H1 (cell line): ENCODE measurements around the gene DDI2. TPM values are rescaled to one million over a fixed set of nuclear protein-coding genes. Genes with fewer than 3 reads are reported as not detected.

Source experiments
- EZH2 ChIP-seq: fragments of 200-600 bp; sonication (generic); IDR thresholded peaks from 2 replicates; pipeline ENCODE4 v1.7.1; 2012; ENCODE audit warnings: low read depth, mild to moderate bottlenecking, moderate library complexity, low read length, inconsistent platforms; ENCODE audit not compliant: severe bottlenecking
- JUND ChIP-seq: IDR thresholded peaks from 2 replicates; pipeline ENCODE4 v1.6.1; 2011; ENCODE audit warnings: mild to moderate bottlenecking, improper control_type of control experiment, low read length
- PHF8 ChIP-seq: fragments of 200-600 bp; sonication (generic); conservative IDR thresholded peaks from 2 replicates; pipeline ENCODE4 v1.7.1; 2012; ENCODE audit warnings: low read depth, mild to moderate bottlenecking, inconsistent platforms, low read length, moderate library complexity
- POLR2AphosphoS5 ChIP-seq: IDR thresholded peaks from 2 replicates; pipeline ENCODE4 v1.6.1; 2011; ENCODE audit warnings: low read depth, low read length
- TAF7 ChIP-seq: optimal IDR thresholded peaks from 2 replicates; pipeline ENCODE3; 2011; ENCODE audit warnings: low read depth, mild to moderate bottlenecking, inconsistent platforms, low read length, moderate library complexity, borderline replicate concordance
- polyA plus RNA-seq, 7 experiments: library from polyadenylated mRNA; depleted of rRNA in 3 of 7; stranded (reverse) in 5 of 7; unstranded in 2 of 7; fragments of >200 nt in 5 of 7; fragments of 200-250 nt in 2 of 7; gene quantifications; 1 replicate in 5 of 7; 2 replicates in 1 of 7; 4 replicates in 1 of 7; pipeline versions ENCODE4 v1.2.1 to v1.2.3, GENCODE V29; 2011 to 2013; ENCODE audit warnings: missing spikeins in 2 of 7, mixed read lengths in 2 of 7
- total RNA-seq: library from RNA; stranded (reverse); fragmentation: NEBNext Ultra II Directional; extraction: Animal tissue kit (Norgen Biotek cat#: 25700); gene quantifications from 2 replicates; pipeline ENCODE4 v1.2.1, GENCODE V29; 2021
- TF ChIP-seq, protein P1 (sequence below), 3 experiments: IDR thresholded peaks; 1 replicate in 2 of 3; 2 replicates in 1 of 3; pipeline versions ENCODE4 v1.5.1 to v1.6.1; 2011; ENCODE audit warnings: low read length in 3 of 3, mild to moderate bottlenecking in 3 of 3, inconsistent platforms in 2 of 3, low read depth in 1 of 3, moderate library complexity in 1 of 3; ENCODE audit not compliant: insufficient read depth in 1 of 3; ENCODE audit errors: control extremely low read depth in 1 of 3
- TF ChIP-seq, protein P2 (sequence below): IDR thresholded peaks from 2 replicates; pipeline ENCODE4 v1.6.1; 2012; ENCODE audit warnings: low read length, inconsistent platforms

DDI2 gene
- total and polyA plus RNA-seq, 2 of the 8 experiments (the other 6 are each of a cell fraction or from before 2014, with no cell fraction given) = 7.7 to 38.3 TPM

DNA sequence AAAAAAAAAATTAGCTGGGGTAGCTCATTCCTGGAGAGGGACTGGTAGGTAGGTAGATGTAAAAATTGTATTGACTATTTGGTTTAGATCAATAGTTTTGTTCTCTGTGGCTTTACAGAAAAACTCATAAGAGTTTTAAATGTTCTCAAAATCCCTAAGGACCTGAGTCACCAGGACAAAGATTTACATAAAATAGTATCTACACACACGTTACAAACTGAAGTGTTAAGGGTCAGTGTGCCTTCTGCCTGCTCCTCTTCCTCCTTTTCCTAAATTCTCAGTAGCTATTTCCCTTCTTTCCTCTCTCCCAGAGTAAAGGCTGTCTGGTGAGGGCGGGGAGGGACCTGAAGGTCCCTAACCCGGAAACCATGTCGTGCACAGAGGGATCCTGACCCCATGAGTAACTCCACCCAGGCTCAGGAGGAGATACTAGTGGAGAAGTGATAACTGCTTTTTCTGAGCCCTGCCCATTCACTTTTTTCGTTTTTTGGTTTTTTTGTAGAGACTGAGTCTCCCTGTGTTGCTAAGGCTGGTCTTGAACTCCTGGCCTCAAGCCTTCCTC, 74.9 kb downstream of the DDI2 start (continued):
- TF ChIP-seq, protein P1, sequence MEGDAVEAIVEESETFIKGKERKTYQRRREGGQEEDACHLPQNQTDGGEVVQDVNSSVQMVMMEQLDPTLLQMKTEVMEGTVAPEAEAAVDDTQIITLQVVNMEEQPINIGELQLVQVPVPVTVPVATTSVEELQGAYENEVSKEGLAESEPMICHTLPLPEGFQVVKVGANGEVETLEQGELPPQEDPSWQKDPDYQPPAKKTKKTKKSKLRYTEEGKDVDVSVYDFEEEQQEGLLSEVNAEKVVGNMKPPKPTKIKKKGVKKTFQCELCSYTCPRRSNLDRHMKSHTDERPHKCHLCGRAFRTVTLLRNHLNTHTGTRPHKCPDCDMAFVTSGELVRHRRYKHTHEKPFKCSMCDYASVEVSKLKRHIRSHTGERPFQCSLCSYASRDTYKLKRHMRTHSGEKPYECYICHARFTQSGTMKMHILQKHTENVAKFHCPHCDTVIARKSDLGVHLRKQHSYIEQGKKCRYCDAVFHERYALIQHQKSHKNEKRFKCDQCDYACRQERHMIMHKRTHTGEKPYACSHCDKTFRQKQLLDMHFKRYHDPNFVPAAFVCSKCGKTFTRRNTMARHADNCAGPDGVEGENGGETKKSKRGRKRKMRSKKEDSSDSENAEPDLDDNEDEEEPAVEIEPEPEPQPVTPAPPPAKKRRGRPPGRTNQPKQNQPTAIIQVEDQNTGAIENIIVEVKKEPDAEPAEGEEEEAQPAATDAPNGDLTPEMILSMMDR (IDR thresholded peaks at IDR 0.05; ENCODE audit: control extremely low read depth in 1 of 3, insufficient read depth in 1 of 3, low read depth in 1 of 3, low read length in 3 of 3) = no peak
- TF ChIP-seq JUND = no peak
- TF ChIP-seq TAF7 = no peak
- TF ChIP-seq, protein P2, sequence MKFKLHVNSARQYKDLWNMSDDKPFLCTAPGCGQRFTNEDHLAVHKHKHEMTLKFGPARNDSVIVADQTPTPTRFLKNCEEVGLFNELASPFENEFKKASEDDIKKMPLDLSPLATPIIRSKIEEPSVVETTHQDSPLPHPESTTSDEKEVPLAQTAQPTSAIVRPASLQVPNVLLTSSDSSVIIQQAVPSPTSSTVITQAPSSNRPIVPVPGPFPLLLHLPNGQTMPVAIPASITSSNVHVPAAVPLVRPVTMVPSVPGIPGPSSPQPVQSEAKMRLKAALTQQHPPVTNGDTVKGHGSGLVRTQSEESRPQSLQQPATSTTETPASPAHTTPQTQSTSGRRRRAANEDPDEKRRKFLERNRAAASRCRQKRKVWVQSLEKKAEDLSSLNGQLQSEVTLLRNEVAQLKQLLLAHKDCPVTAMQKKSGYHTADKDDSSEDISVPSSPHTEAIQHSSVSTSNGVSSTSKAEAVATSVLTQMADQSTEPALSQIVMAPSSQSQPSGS = no peak
- TF ChIP-seq PHF8 = no peak
- TF ChIP-seq POLR2AphosphoS5 = no peak
- TF ChIP-seq EZH2 = no peak
